GM12873 (cell line): Measurements from ENCODE around the gene CNOT6.

ENCODE experiments used
- TF ChIP-seq, protein P1 (sequence below): IDR thresholded peaks from 2 replicates; pipeline ENCODE4 v1.5.1; 2012; ENCODE audit warnings: low read depth, mild to moderate bottlenecking, moderate library complexity, low read length, control low read depth; ENCODE audit not compliant: insufficient read depth; ENCODE audit errors: missing control alignments

CNOT6 gene

GRCh38 chr5:180553530-180553929, 59.4 kb downstream of the CNOT6 start:
- TF ChIP-seq, protein P1, sequence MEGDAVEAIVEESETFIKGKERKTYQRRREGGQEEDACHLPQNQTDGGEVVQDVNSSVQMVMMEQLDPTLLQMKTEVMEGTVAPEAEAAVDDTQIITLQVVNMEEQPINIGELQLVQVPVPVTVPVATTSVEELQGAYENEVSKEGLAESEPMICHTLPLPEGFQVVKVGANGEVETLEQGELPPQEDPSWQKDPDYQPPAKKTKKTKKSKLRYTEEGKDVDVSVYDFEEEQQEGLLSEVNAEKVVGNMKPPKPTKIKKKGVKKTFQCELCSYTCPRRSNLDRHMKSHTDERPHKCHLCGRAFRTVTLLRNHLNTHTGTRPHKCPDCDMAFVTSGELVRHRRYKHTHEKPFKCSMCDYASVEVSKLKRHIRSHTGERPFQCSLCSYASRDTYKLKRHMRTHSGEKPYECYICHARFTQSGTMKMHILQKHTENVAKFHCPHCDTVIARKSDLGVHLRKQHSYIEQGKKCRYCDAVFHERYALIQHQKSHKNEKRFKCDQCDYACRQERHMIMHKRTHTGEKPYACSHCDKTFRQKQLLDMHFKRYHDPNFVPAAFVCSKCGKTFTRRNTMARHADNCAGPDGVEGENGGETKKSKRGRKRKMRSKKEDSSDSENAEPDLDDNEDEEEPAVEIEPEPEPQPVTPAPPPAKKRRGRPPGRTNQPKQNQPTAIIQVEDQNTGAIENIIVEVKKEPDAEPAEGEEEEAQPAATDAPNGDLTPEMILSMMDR, result no peak

- TF ChIP-seq, protein P1, result no peak
These were observed 61.2 kb downstream of the CNOT6 start for GRCh38 chr5:180555168-180555921.

- TF ChIP-seq, protein P1, result no peak
These were observed 63.1 kb downstream of the CNOT6 start for GRCh38 chr5:180557217-180557809.

DNA sequence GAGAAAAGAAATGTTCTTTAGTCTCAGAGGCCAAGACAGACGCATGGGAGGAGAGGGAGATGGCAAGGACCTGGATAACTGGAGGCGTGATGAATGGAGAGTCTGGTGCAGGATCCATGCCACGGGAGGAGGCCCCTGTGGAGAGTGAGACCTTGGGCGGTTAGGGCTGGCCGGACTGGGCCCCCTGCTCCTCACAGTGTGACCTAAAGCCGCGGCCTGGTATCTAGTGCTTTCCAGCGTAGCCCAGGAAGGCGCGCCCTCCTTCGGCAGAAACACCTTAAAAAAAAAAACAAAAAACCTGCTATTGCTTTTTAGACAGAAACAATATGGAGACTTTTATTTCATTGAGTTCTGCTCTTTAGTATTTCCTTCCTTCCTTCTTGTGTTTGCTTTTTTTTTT, 64.1 kb downstream of the CNOT6 start:
- TF ChIP-seq, protein P1, result no peak

GRCh38 chr5:180563994-180564393, 69.8 kb downstream of the CNOT6 start:
- TF ChIP-seq, protein P1, result no peak

DNA sequence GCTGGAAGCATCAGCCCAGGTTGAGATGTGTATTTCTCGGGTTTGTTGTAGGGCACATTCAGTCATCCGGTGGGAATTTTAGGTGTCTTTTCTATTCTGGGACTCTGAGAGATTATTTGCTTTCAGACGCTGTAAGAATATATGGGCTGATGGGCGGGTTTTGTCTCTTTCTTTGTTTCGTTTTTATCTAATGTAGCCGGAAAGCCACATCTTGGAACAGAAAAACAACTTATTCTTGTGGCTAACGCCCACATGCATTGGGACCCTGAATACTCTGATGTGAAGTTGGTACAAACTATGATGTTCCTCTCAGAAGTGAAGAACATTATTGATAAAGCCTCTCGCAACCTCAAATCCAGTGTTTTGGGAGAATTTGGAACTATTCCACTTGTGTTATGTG, 74.7 kb downstream of the CNOT6 start:
- TF ChIP-seq, protein P1, result no peak

DNA sequence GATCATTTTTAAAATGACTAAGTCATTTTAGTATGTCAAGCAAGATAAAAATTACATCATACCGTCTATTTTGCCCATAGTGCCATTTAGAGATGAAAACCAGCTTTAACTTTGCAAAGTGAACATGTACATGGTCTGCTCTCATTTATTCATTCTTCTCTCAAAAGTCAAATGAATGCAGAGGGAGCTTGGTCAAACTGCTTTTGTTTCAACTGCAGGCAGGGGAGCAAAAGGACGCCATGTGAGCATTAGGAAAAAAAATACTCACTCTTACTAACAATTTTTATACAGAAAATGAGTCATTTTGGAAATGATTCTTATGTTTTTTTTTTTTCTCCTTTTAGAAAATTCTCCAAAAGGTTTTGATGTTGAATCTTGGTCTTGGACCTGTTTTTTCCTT, 81.4 kb downstream of the CNOT6 start:
- TF ChIP-seq, protein P1, result no peak
